Tibial artery (tissue), 4 donors: Measurements from ENCODE around the gene TAMM41.

Source experiments
- DNase-seq, 2 donors: peaks; one replicate each; pipeline ENCODE4 v3.0.0-alpha.2; 2019
- H3K27ac ChIP-seq, 2 donors: fragments of 200-600 bp; sonication (generic) in 1 of 2; 1 replicate in 1 of 2; 2 replicates in 1 of 2; pipeline ENCODE4 v1.5.1; 2018 to 2019; ENCODE audit warnings: mild to moderate bottlenecking in 1 of 2
- H3K27me3 ChIP-seq, 2 donors: fragments of 200-600 bp; sonication (generic) in 1 of 2; one replicate each; pipeline versions ENCODE4 v1.5.1 to v1.6.0; 2016 to 2019
- H3K36me3 ChIP-seq, 3 donors: fragments of 200-600 bp; sonication (generic) in 2 of 3; one replicate each; pipeline ENCODE4 v1.5.1; 2016 to 2019; ENCODE audit warnings: mild to moderate bottlenecking in 2 of 3
- H3K4me1 ChIP-seq, 4 donors: fragments of 200-600 bp; sonication (generic) in 2 of 4; 1 replicate in 3 of 4; 2 replicates in 1 of 4; pipeline ENCODE4 v1.5.1; 2016 to 2019
- H3K4me3 ChIP-seq, 2 donors: fragments of 200-600 bp; sonication (generic) in 1 of 2; 1 replicate in 1 of 2; 2 replicates in 1 of 2; pipeline ENCODE4 v1.5.1; 2018 to 2019; ENCODE audit warnings: mild to moderate bottlenecking in 2 of 2
- H3K9me3 ChIP-seq, 3 donors: fragments of 200-600 bp; sonication (generic) in 1 of 3; one replicate each; pipeline ENCODE4 v1.5.1; 2016 to 2019
- CTCF ChIP-seq, 2 experiments: fragments of 200-600 bp in 1 of 2; fragments of 450-650 bp in 1 of 2; IDR thresholded peaks; one replicate each; pipeline ENCODE4 v1.5.1; 2017 to 2019; ENCODE audit warnings: antibody characterized with exemption in 2 of 2, mild to moderate bottlenecking in 1 of 2, moderate library complexity in 1 of 2
- intact Hi-C: fragments of 100-400 bp; cut with DNase I; formaldehyde crosslinking; loops from one replicate; pipeline ENCODE4 v1.15.0; 2023; ENCODE audit warnings: low total_unique reads

Gene TAMM41

DNA sequence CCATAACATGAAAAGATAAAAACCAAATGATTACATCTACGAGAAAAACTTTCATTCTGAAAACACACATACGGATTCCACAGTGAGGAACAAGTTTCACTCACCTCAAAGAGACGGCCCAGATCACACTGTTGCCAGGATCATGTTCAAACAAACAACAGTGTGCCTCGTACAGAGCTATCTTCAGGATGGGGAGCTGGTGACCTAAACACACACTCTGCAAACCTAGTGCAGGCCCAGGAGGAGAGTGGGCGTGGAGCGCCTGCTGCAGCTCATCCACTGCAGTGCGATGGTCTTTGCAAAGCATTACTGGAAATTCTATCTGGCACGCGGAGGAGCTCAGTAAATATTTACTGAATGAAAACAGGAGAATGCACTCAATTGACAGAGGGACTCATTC lies 38.5 kb downstream of the TAMM41 start:
- no peaks in the 10 kb centered on the region for H3K9me3 ChIP-seq
- no peak for DNase-seq
- no peak for TF ChIP-seq CTCF (IDR thresholded peaks at IDR 0.05)
- no peaks in the 10 kb centered on the region for H3K27me3 ChIP-seq
- no peak overlapping the region for H3K27ac ChIP-seq
- no peak overlapping the region for H3K4me3 ChIP-seq
- intact Hi-C loops = loop anchor here (5.0 to 10.0 kb wide), 3 partner anchors 151 to 431 kb away; no protein-coding TSS in a partner anchor
- H3K36me3 ChIP-seq = peaks cover 12 to 59% (median 47%) of the 10 kb centered on the region in 3 donors
- H3K4me1 ChIP-seq = peaks cover 0 to 5% (median 0%) of the 10 kb centered on the region in 4 donors

GRCh38 chr3:11807686-11808085 lies 39.0 kb downstream of the TAMM41 start:
- TF ChIP-seq CTCF (IDR thresholded peaks at IDR 0.05) = no peak
- Histone ChIP-seq H3K27ac (no peak overlapping the region), H3K4me3 (no peak overlapping the region), H3K9me3 (no peaks in the 10 kb centered on the region), H3K36me3 (peaks cover 12 to 59% (median 47%) of the 10 kb centered on the region in 3 donors), H3K27me3 (no peaks in the 10 kb centered on the region), H3K4me1 (peaks cover 0 to 5% (median 0%) of the 10 kb centered on the region in 4 donors)
- DNase-seq = no peak
- intact Hi-C loops = loop anchor here (5.0 to 10.0 kb wide), 3 partner anchors 150 to 430 kb away; no protein-coding TSS in a partner anchor

DNA sequence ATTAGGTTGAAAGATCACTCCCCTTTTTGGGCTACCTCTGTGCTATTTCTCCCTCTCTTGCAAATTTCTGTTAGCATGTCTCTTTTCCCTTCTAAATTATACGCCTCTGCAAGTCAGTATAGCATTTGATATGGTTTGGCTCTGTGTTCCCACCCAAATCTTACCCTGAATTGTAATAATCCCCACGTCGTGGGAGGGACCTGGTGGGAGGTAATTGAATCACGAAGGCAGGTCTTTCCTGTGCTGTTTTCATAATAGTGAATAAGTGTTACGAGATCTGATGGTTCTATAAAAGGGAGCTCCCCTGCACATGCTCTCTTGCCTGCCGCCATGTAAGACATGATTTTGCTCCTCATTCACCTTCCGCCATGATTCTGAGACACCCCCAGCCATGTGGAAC lies 41.0 kb downstream of the TAMM41 start:
- TF ChIP-seq CTCF (IDR thresholded peaks at IDR 0.05) = no peak
- intact Hi-C loops = loop anchor here (5.0 to 10.0 kb wide), 3 partner anchors 148 to 428 kb away; no protein-coding TSS in a partner anchor
- peaks cover 0 to 5% (median 0%) of the 10 kb centered on the region in 4 donors for H3K4me1 ChIP-seq
- H3K27ac ChIP-seq = no peak overlapping the region
- H3K9me3 ChIP-seq = no peaks in the 10 kb centered on the region
- no peak for DNase-seq
- H3K27me3 ChIP-seq = no peaks in the 10 kb centered on the region
- peaks cover 28 to 64% (median 51%) of the 10 kb centered on the region in 3 donors for H3K36me3 ChIP-seq
- no peak overlapping the region for H3K4me3 ChIP-seq

DNA sequence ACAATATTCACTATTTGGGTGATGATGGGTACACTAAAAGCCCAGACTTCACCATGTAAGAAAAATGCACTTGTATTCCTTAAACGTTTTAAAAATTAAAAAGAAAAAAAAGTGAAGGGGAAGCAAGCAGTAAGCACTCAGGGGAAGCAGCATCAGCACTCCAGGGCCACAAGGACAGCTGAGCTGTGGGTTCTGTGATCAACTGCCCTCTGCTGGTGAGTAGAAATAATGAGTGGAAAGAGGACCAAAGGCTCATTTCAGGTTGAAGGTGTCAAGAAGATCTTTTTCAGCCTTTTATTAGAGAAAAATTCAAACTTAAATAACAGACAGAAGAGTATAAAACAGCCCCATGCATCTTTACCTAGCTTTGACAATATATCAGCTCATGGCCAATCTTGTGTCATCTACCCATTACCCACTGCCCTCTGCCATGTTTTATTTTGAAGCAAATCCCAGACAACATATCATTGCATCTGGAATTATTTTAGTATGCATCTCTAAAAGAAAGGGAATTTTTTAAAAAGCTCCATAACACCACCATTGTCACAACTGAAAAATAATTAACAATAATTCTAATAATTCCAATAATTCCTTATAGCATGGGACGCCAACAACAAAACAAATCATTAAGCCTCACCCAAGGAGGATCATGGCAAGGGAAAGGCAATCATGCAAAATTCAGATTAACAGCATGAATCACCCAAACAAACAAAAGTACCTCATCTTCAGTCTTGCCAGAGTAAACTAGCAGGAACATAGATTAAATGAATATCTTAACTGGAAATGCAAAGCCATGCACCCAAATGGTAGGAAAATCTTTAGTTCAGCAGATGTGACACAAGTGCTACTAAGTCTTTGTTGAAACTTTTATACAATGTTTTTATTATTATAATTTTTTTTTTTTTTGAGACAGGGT lies 42.5 kb downstream of the TAMM41 start:
- Histone ChIP-seq H3K9me3 (no peaks in the 10 kb centered on the region), H3K4me3 (no peak overlapping the region), H3K27ac (no peak overlapping the region), H3K36me3 (peaks cover 40 to 74% (median 52%) of the 10 kb centered on the region in 3 donors), H3K4me1 (no peaks in the 10 kb centered on the region), H3K27me3 (no peaks in the 10 kb centered on the region)
- intact Hi-C loops = loop anchor here (10.0 kb wide), 1 partner anchor 229 kb away; no protein-coding TSS in a partner anchor
- DNase-seq = peak in 1 of 2 donors; percentile 24
- TF ChIP-seq CTCF (IDR thresholded peaks at IDR 0.05) = peak; percentile 70 to 80

DNA sequence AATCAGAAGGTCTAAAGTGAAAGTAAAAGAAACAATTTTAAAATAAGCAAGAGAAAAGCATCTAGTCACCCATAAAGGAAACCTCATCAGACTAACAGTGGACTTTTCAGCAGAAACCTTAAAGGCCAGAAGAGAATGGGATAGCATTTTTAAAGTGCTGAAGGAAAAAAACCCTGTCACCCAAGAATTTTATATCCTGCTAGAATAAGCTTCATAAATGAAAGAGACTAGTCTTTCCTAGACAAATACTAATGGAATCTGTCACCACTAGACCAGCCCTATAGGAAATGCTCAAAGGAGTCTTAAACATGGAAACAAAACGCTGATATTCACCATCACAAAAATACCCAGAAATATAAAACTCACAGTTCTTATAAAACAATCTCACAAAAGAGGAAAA lies 46.9 kb downstream of the TAMM41 start:
- Histone ChIP-seq H3K27me3 (no peaks in the 10 kb centered on the region), H3K36me3 (peaks cover 37 to 64% (median 42%) of the 10 kb centered on the region in 3 donors), H3K4me1 (no peaks in the 10 kb centered on the region), H3K4me3 (no peak overlapping the region), H3K9me3 (no peaks in the 10 kb centered on the region), H3K27ac (no peak overlapping the region)
- intact Hi-C loops = loop anchor here (10.0 kb wide), 1 partner anchor 225 kb away; no protein-coding TSS in a partner anchor
- no peak for TF ChIP-seq CTCF (IDR thresholded peaks at IDR 0.05)
- DNase-seq = no peak
